AG09319 (cell line): ENCODE results near the gene EPHA5.

ENCODE experiments used
- DNase-seq: peaks from one replicate; pipeline ENCODE4 v3.0.0-alpha.2; 2010; ENCODE audit warnings: low read depth; ENCODE audit errors: extremely low read depth
- TF ChIP-seq, protein P1 (sequence below): IDR thresholded peaks from 2 replicates; pipeline ENCODE4 v1.5.1; 2011; ENCODE audit warnings: low read depth, mild to moderate bottlenecking, inconsistent platforms, low read length, moderate library complexity

The EPHA5 gene

DNA sequence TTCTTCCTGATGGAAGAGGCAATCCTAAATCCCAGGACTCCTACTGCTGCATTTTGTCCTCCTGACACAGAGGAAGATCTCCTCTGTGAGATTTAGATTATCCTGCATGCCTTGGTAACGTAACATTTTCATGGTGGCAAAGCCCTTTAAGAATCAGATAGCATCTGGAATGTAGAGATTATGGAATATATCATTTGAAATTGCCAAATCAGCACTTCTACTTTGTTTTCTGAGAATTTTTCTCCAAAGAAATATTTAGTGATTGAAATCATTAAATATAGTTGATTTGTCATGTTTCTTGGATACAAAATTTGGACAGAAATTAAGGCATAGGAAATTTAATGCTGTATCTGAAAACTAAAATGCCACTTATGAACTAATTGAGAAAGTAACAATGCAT lies 326.9 kb downstream of the EPHA5 start:
- TF ChIP-seq, protein P1, sequence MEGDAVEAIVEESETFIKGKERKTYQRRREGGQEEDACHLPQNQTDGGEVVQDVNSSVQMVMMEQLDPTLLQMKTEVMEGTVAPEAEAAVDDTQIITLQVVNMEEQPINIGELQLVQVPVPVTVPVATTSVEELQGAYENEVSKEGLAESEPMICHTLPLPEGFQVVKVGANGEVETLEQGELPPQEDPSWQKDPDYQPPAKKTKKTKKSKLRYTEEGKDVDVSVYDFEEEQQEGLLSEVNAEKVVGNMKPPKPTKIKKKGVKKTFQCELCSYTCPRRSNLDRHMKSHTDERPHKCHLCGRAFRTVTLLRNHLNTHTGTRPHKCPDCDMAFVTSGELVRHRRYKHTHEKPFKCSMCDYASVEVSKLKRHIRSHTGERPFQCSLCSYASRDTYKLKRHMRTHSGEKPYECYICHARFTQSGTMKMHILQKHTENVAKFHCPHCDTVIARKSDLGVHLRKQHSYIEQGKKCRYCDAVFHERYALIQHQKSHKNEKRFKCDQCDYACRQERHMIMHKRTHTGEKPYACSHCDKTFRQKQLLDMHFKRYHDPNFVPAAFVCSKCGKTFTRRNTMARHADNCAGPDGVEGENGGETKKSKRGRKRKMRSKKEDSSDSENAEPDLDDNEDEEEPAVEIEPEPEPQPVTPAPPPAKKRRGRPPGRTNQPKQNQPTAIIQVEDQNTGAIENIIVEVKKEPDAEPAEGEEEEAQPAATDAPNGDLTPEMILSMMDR, result no peak
- DNase-seq, result no peak

DNA sequence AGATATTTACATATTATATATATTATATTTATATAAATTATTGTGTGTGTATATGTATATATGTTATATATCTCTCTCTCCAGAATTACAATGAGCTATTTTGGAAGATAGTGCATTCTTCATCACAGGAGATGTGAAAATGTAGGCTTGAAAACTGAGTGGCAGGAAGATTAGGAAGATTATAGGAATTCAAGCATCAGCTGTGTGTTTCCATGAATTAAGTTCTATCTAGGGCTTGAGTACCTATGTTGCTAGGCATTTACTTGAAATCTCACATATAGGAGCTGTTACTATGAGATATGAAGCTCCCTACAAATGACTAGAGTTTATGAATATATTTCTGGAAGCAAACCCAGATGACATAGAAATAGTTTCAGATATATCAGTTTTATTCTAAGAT lies 328.7 kb downstream of the EPHA5 start:
- TF ChIP-seq, protein P1, result no peak
- no peak for DNase-seq

DNA sequence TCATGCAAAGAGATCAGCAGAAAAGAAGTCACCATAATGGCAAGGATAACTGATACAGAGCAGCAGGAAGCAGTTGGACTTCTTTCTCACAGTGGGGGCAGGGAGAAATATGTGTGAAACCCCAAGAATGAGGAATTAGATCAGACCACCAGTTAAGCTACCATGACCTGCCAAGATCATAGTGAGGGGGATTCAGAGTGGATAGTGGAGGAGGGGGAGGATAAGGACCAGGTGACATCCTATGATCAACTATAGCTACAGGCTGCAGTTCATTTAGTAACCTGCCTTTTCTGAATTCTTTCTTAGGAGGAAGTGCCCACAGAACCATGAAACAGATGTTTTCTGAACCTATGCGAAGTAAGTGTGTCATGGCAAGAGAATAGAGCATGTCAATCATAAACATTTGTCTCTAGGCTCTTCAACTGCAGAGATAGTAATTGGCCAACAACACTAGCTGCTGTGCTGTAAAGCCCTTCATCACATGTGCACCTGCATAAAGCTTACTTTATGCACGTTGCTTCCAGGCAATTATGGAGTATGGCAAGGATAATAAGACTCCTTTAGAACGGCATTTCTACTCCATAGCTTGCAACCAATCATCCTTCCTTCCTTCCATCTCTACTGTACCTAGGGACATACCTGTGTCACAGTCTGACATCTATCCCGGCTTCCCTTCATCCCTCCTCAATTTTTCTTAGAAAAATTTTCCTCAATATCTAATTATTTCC lies 329.7 kb downstream of the EPHA5 start:
- TF ChIP-seq, protein P1, result no peak
- DNase-seq, result no peak

DNA sequence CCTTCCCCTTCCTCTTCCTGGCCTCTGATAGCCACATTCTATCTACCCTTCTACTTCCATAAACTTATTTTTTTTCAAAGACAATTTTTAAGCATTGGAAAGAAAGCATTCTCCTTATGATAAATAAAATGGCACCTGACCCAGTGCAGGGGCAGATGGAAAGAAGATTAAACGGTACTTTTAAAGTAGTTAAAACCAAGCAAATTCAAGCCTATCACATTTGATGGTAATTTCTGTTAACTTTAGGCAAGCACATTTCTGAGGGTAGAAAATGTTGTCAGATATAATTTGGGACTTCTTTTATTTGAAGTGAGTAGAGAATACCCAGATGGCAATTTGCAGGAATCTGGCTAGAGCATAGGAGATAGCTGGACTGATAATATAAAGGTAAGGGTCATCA lies 332.9 kb downstream of the EPHA5 start:
- TF ChIP-seq, protein P1, result no peak
- no peak for DNase-seq

DNA sequence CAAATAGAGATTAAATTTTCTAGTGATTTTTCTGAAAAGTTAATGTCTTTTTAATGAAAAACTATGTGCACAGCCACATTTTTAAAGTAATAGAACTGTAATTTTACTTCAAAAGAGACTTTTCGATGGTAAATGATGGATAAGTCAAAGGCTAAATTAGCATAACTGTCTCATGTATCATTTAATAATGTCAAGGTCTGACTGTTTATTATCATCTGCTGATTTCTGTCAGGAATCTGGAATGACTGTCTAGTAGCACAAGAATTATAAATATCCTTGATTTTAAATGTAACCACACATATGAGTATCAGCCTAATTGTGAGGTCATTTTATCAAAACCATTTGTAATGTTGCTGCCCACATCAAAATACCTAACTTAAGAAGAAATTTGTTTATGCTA lies 333.8 kb downstream of the EPHA5 start:
- DNase-seq, result no peak
- TF ChIP-seq, protein P1, result no peak

DNA sequence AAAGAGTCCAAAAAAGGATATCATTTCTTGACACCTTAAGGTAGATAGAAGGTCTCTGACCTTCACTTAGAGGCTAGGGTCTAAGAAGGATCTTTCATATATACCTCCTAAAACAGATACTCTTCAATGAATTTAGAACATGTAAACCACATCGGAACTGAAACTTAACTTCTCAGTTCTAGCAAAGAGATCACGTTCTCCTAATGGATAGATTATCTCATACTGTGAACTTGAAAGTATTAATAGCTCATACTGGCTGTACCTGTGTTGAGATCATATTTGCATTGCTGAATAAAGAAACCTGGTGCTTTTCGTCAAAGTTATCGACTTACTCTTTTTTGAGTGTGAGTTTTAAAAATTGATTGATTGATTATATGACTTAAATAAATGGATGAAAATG lies 353.8 kb downstream of the EPHA5 start:
- TF ChIP-seq, protein P1, result no peak
- no peak for DNase-seq

DNA sequence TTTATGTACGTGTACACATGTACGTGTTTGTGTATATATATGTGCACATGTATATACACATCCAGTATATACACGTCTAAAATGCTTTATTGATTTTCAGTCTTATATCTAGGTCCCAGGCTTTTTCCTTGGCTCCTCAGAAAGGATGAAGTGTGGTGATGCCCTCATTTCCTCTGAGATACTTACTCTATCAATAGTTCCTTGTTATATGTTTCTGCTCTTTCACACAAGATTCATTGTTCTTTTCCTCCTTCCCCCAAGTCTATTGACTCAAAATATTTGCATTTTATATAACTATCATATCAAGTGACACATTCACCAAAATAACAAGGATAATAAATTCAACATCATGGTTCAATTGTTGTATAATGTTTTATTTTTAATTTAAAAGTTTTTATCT lies 359.2 kb downstream of the EPHA5 start:
- TF ChIP-seq, protein P1, result no peak
- no peak for DNase-seq
